Endometrial microvascular endothelial cells (primary cell): ENCODE measurements around the gene IL4R. TPM values are rescaled to one million over a fixed set of nuclear protein-coding genes. Genes with fewer than 3 reads are reported as not detected.
"Not testable (repeated sequence)": the region's sequence is repeated elsewhere in the genome, so short reads cannot be mapped to it uniquely, and the experiment has no call there.

Source experiments
- in situ Hi-C: cut with HindIII; loops from 2 replicates; pipeline ENCODE4 v1.10.0; 2017; ENCODE audit warnings: low sequenced_read_pairs, low pct_unique_long_range_greater_than_20kb; ENCODE audit errors: inconsistent ontology term
- total RNA-seq: library from RNA; depleted of rRNA; stranded (reverse); fragments of >200 nt; gene quantifications from one replicate; pipeline ENCODE4 v1.2.3, GENCODE V29; 2015; ENCODE audit errors: inconsistent ontology term

The IL4R gene
- total RNA-seq, 1 donor from 2014 or later = 81.6 TPM

DNA sequence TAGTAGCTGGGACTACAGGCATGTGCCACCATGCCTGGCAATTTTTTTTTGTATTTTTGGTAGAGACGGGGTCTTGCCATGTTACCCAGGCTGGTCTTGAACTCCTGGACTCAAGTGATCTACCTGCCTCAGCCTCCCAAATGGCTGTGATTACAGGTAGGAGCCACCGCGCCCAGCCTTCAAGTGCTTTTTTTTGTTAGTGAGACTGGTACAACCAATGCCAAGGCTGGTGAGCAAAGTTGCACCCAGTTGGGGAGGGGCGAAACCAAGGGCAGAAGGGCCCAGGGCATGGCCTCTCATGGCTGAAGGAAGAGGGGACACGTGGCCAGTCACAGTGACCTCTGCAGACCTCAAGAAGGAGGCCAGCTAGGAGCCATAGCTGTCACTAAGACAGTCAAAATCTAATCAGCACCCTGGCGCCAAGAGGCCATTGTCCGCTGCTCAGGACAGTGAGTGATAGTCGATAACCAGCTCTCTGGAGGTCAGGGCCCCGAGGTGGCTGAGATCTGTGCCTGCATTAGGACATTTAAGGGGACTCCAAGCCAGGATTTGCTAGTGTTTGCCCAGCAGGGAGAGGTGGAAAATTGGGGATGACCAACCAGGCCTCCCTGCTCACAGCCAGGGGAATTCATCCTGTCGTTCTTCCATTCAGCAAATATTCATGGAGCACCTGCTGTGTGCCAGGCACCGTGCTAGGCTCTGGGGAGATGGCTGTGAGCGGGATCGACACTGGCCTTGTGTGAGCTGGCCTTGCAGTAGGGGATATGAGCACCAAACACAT lies 10.2 kb downstream of the IL4R start:
- in situ Hi-C loops = no loop called here

GRCh38 chr16:27324851-27325301 lies 11.1 kb downstream of the IL4R start:
- in situ Hi-C loops = no loop called here

DNA sequence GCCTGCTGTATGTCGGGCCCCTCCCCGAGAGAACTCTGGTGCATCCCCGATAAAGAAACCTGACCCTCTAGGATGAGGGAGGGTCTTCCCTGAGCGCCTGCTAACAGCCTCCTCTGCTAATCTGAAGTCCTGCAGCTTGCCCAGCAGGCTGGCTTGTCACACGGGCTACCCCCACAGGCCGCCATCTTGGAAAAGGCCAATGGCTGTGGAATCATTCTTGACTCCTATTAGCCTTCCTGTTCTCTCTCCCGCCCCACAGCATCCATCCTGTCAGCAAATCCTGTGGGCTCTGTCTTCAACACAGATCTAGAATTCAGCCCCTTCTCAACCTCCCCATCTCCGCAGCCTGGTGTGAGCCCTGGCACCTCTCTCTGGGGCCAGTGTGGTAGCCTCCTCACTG lies 12.0 kb downstream of the IL4R start:
- in situ Hi-C loops = no loop called here

- in situ Hi-C loops = no loop called here
These were observed 12.5 kb downstream of the IL4R start for GRCh38 chr16:27326251-27326650.

- in situ Hi-C loops = no loop called here
These were observed 13.2 kb downstream of the IL4R start for GRCh38 chr16:27326738-27327585.

DNA sequence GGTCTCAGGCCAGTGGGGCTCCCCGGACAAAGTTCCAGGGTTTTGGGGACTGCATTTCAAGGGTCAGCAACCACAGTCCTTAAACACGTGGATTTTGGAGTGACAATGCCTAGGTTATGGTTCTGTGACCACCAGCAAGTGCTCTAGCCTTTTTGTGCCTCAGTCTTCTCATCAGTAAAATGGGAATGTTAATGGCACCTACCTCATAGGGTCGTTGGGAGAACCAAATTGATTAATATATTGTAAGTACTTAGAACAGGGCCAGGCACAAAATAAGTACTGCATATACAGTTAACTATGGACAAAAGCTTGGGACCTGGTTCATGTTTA lies 13.8 kb downstream of the IL4R start:
- in situ Hi-C loops = no loop called here

- in situ Hi-C loops = no loop called here
These were observed 15.2 kb downstream of the IL4R start for GRCh38 chr16:27328937-27329336.

DNA sequence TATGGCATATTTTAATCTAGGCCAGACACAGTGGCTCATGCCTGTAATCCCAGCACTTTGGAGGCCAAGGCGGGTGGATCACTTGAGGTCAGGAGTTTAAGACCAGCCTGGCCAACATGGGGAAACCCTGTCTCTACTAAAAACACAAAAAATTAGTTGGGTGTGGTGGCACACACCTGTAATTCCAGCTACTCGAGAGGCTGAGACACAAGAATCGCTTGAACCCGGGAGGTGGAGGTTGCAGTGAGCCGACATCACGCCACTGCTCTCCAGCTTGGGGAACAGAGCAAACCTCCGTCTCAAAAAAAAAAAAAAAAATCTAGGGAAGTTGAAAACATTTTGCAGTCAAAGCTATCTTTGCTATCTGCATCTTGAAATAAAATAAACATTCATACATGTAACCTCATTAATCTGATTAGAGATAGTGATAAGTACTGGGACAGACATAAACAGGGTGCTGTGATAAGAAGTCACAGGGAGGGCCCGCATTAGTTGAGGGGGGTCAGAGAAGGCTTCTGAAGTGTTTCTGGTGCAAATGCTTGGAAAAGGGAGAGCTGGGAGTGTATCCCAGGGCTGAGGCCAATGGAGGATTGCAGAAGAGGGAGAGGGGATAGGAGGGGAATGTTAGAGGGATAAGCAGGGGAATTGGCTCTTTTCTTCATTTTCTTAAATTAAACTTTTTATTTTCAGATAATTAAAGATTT lies 15.8 kb downstream of the IL4R start:
- in situ Hi-C loops = not testable (repeated sequence)

DNA sequence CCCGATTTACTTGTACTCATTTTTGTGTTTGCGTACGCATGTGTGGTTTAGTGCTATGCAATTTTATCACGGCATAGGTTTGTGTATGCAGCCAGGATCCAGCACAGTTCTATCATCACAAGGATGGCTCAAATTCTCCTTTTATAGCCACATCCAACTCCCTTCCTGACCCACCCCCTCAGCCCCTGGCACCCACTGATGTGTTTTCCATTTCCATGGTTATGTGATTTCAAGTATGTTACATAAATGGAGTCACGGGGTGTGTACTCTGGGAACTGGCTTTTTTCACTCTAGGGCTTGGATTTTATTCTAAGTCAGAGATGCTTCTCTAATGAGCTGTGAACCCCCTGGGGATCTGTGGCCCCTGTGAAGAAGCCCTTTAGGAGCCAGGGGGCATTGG lies 16.8 kb downstream of the IL4R start:
- in situ Hi-C loops = no loop called here

GRCh38 chr16:27332105-27332504 lies 18.3 kb downstream of the IL4R start:
- in situ Hi-C loops = no loop called here

- in situ Hi-C loops = no loop called here
These were observed 19.3 kb downstream of the IL4R start for GRCh38 chr16:27333104-27333503.

- in situ Hi-C loops = no loop called here
These were observed 19.8 kb downstream of the IL4R start for GRCh38 chr16:27333549-27333948.

DNA sequence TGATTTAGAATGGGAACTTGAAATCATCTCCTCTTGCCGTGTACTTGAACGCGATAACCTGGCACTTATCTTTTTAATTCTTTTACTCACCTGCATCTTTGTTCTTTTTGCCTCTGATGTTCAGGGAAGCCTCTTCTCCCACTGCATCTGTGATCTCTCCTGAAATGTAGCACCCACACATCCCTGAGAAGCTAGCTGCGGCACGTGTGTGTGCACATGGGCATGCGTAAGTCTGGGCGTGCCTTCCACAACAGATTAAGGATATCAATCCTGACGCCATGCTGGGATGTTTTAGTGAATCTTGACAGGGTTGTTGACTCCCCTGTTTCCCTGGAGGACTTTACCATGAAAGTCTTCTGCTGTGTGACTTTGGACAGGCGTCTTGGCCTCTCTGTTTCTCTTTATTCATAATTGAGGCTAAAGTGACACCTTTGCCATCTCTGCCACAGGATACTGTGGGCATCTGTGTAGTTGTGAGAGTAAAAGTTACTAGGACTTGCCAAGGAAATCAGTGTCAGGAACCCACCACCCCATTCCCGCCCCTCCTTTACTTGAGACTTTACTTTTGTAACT lies 20.5 kb downstream of the IL4R start:
- in situ Hi-C loops = no loop called here

DNA sequence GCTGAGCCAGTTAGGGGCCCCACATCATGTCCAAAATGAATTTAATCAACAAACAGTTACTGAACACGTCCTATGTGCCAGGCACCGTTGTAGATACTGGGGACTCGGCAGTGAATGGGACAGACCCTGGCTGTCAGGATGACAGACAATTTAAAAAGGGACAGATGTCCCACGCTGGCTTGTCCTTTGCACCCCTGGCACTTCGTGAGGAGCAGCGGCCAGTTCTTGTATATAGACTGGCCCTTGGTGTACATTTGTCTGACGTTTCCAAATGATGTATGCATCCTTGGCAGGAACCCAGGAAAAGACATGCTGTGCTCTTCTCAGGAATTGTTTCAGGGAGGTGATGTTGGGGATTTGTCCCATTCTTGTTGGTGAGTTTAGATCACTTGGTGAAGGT lies 21.1 kb downstream of the IL4R start:
- in situ Hi-C loops = no loop called here

DNA sequence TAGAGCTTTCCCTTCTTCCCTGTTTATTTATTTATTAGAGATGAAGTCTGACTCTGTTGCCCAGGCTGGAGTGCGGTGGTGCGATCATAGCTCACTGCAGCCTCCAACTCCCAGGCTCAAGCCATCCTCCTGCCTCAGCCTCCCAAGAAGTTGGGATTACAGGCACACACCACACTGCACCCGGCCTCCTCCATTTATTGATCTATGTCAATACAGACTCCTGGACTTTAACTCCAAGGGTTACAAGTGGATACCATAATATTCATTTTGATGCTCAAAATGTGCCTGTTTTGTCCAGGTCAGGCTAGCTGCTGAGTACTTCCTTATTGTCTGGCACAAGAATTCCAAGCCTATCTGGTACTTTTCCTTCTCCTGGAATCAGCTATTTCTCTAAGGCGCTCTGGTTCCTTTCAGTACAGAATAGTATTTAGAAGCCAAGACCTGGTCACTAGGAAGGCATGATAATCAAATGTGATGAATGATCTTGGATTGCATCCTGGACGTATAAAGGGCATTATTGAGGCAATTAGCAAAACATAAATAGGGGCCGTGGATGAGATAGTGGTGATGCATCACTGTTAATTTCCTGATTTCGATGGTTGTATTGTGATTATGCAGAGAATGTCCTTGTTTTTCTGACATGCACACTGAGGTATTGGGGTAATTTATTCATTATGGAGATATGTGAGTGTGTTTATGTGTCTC lies 21.7 kb downstream of the IL4R start:
- in situ Hi-C loops = no loop called here

DNA sequence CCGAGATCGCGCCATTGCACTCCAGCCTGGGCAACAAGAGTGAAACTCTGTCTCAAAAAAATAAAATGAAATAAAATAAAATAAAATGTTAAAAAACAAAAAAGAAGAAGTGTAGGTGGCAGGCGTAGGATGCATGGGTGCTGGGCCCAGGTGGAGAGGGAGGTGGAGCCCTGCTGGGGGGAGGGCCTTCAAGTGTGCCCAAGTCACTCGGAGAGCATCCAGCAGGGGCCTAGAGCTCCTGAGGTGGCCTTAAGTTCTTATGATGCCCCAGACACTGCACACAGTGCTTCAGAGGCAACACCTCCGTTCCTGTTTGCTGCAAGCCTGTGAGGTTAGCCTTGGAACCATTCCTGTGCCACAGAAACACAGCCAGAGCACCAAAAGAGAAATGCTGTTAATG lies 23.2 kb downstream of the IL4R start:
- in situ Hi-C loops = no loop called here

- in situ Hi-C loops = no loop called here
These were observed 25.4 kb downstream of the IL4R start for GRCh38 chr16:27339180-27339579.

DNA sequence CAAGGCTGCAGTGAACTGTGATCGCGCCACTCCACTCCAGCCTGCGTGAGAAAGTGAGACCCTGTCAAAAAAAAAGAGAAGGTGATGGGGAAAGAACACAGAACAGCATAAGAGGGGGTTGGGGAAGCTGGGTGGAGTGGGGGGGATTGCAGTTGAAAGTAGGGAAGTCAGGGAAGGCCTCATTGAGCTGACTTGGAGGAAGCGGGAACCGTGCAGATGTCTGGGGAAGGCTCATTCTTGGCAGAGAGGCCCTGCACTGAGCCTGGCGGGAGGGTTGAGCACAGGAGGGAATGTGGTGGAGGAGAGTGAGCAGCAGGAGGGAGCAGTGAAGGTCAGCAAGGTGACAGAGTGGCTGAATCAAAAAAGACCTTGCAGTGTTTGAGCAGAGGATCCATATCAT lies 26.9 kb downstream of the IL4R start:
- in situ Hi-C loops = no loop called here

DNA sequence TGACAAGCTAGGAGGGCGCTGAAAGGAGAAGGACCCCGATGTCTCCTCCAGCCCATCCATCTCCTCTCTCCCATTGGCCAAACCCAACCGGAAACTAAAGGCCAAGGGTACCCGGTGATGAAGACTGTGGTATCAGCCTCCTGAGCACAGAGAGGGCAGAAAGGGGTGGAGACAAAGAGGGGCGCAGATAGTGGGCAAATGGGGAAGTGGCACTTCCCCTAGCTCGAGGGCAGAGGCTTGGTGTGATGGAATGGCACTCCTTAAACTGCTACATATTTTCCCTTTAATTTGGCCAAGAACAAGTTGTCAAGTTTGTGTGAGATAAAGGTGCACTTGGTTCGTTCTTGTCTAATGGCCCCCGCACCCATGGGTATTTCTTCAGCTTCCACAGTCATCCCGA lies 27.8 kb downstream of the IL4R start:
- in situ Hi-C loops = no loop called here
